Liver (tissue), 9 donors: ENCODE measurements around the gene OSGIN1. TPM values are rescaled to one million over a fixed set of nuclear protein-coding genes. Genes with fewer than 3 reads are reported as not detected.

Experiments used
- DNase-seq: peaks from one replicate; pipeline ENCODE4 v3.0.0-alpha.2; 2017; ENCODE audit warnings: low spot score
- H3K27ac ChIP-seq, 2 donors: one replicate each; pipeline ENCODE4 v1.7.0; 2013; ENCODE audit warnings: inconsistent platforms in 2 of 2, low read length in 2 of 2, control low read depth in 1 of 2, low read depth in 1 of 2, mild to moderate bottlenecking in 1 of 2
- H3K27me3 ChIP-seq, 4 donors: one replicate each; pipeline versions ENCODE4 v1.6.1 to v1.7.0; 2013; ENCODE audit warnings: low read length in 3 of 4, inconsistent platforms in 1 of 4, mild to moderate bottlenecking in 1 of 4, moderate library complexity in 1 of 4; ENCODE audit not compliant: control insufficient read depth in 4 of 4, insufficient read depth in 4 of 4
- H3K36me3 ChIP-seq, 4 donors: one replicate each; pipeline versions ENCODE4 v1.6.1 to v1.7.0; 2013; ENCODE audit warnings: low read length in 3 of 4, mild to moderate bottlenecking in 3 of 4, low read depth in 1 of 4, moderate library complexity in 1 of 4; ENCODE audit not compliant: control insufficient read depth in 4 of 4, insufficient read depth in 3 of 4
- H3K4me1 ChIP-seq, 4 donors: one replicate each; pipeline versions ENCODE4 v1.6.1 to v1.7.0; 2013; ENCODE audit warnings: low read length in 3 of 4, mild to moderate bottlenecking in 3 of 4, moderate library complexity in 1 of 4; ENCODE audit not compliant: control insufficient read depth in 4 of 4, insufficient read depth in 4 of 4
- H3K4me3 ChIP-seq, 3 donors: one replicate each; pipeline versions ENCODE4 v1.6.1 to v1.7.0; 2013; ENCODE audit warnings: low read length in 3 of 3, control low read depth in 1 of 3, low read depth in 1 of 3, mild to moderate bottlenecking in 1 of 3
- H3K9ac ChIP-seq, 2 donors: one replicate each; pipeline ENCODE4 v1.7.0; 2013; ENCODE audit warnings: low read length in 2 of 2, mild to moderate bottlenecking in 2 of 2, moderate library complexity in 2 of 2, control low read depth in 1 of 2, low read depth in 1 of 2
- H3K9me3 ChIP-seq, 4 donors: one replicate each; pipeline versions ENCODE4 v1.6.1 to v1.7.0; 2013; ENCODE audit warnings: low read length in 3 of 4; ENCODE audit not compliant: control insufficient read depth in 4 of 4
- FOXA2 ChIP-seq: IDR thresholded peaks from 2 replicates; pipeline ENCODE4 v1.6.1; 2016; ENCODE audit warnings: antibody characterized with exemption
- GABPA ChIP-seq, 2 donors: IDR thresholded peaks in 1 of 2; conservative IDR thresholded peaks in 1 of 2; 2 replicates each; pipeline ENCODE4 v1.6.1; 2016; ENCODE audit warnings: antibody characterized with exemption in 2 of 2, mild to moderate bottlenecking in 1 of 2, moderate library complexity in 1 of 2
- HNF4A ChIP-seq, 2 donors: conservative IDR thresholded peaks; 2 replicates each; pipeline ENCODE4 v1.6.1; 2016; ENCODE audit warnings: antibody characterized with exemption in 2 of 2, mild to moderate bottlenecking in 2 of 2
- HNF4G ChIP-seq: IDR thresholded peaks from 2 replicates; pipeline ENCODE4 v1.6.1; 2016; ENCODE audit warnings: antibody characterized with exemption
- MAX ChIP-seq: IDR thresholded peaks from 2 replicates; pipeline ENCODE4 v1.6.1; 2016; ENCODE audit warnings: antibody characterized with exemption
- NR2F2 ChIP-seq: IDR thresholded peaks from 2 replicates; pipeline ENCODE4 v1.6.1; 2016; ENCODE audit warnings: antibody characterized with exemption
- RAD21 ChIP-seq, 2 donors: IDR thresholded peaks; 2 replicates each; pipeline ENCODE4 v1.6.1; 2016; ENCODE audit warnings: antibody characterized with exemption in 2 of 2, mild to moderate bottlenecking in 2 of 2
- REST ChIP-seq: IDR thresholded peaks from 2 replicates; pipeline ENCODE4 v1.6.1; 2016; ENCODE audit warnings: antibody characterized with exemption, mild to moderate bottlenecking
- RXRA ChIP-seq, 2 donors: IDR thresholded peaks; 2 replicates each; pipeline ENCODE4 v1.6.1; 2017 to 2018; ENCODE audit warnings: antibody characterized with exemption in 2 of 2, mild to moderate bottlenecking in 1 of 2
- SP1 ChIP-seq: IDR thresholded peaks from 2 replicates; pipeline ENCODE4 v1.6.1; 2018; ENCODE audit warnings: antibody characterized with exemption, mild to moderate bottlenecking
- TAF1 ChIP-seq: conservative IDR thresholded peaks from 2 replicates; pipeline ENCODE4 v1.6.1; 2016; ENCODE audit warnings: antibody characterized with exemption, mild to moderate bottlenecking
- WGBS: extraction: QIAGEN DNeasy Blood & Tissue Kit; methylation state at CpG from one replicate; pipeline ENCODE4 v1.1.7; 2013; 5-methylcytosine and 5-hydroxymethylcytosine counted together
- polyA plus RNA-seq, 2 donors: library from polyadenylated mRNA; stranded (reverse) in 1 of 2; unstranded in 1 of 2; fragments of 200-250 nt in 1 of 2; fragments of >200 nt in 1 of 2; fragmentation: Nextera tagmentation in 1 of 2; extraction: Ambion mirVana in 1 of 2; gene quantifications; one replicate each; pipeline versions ENCODE4 v1.2.1 to v1.2.3, GENCODE V29; 2013 to 2015
- total RNA-seq, 2 donors: library from RNA; depleted of rRNA; stranded (reverse); fragments of >200 nt; gene quantifications; one replicate each; pipeline ENCODE4 v1.2.3, GENCODE V29; 2014
- TF ChIP-seq, protein P1 (sequence below): IDR thresholded peaks from 2 replicates; pipeline ENCODE4 v1.6.1; 2016; ENCODE audit warnings: antibody characterized with exemption
- TF ChIP-seq, protein P2 (sequence below): IDR thresholded peaks from 2 replicates; pipeline ENCODE4 v1.6.1; 2016; ENCODE audit warnings: antibody characterized with exemption
- donor health status: healthy.
- donor health status: healthy.
- donor health status: healthy.
- donor health status: healthy.
- donor health status: healthy.

The OSGIN1 gene
- total and polyA plus RNA-seq, 4 donors = 7.1 to 90.4 (median 60.4) TPM

DNA sequence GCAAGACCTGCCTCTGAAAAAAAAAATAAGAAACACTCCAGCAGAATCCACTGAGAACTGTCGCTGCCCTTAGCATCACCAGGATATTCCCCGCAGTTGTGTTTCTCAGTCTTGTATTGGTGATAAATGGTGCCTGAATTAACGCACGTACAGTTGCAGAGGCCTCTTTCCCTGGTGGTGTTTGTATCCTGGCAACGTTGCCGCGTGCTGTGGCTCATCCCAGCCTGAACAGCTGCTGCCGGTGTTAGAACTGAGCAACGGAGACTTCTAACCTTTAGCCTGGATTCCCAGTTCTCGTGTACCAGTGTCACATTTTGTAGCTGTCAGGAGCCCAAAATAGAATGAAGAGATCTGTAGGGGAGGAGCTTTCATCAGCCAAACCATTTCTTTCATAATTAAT lies 49.3 kb upstream of the OSGIN1 start:
- WGBS = 39% methylated on average over 10 of the region's 10 CpGs
- TF ChIP-seq SP1 (peak; percentile 43), HNF4A (conservative IDR thresholded peaks at IDR 0.05) (peak in 1 of 2 donors; percentile 23), RXRA (IDR thresholded peaks at IDR 0.05) (peak; percentile 79 to 83), NR2F2 (peak; percentile 32), RAD21 (IDR thresholded peaks at IDR 0.05) (no peak), TAF1 (no peak), MAX (peak; percentile 61)
- Histone ChIP-seq H3K36me3 (peaks cover 3 to 17% (median 11%) of the 10 kb centered on the region in 4 donors), H3K27me3 (no peaks in the 10 kb centered on the region), H3K9me3 (no peaks in the 10 kb centered on the region), H3K4me3 (no peak overlapping the region), H3K9ac (no peak overlapping the region), H3K27ac (peak overlapping the region; percentile 2 to 66), H3K4me1 (peaks cover 11 to 39% (median 29%) of the 10 kb centered on the region in 4 donors)
- no peak for DNase-seq

DNA sequence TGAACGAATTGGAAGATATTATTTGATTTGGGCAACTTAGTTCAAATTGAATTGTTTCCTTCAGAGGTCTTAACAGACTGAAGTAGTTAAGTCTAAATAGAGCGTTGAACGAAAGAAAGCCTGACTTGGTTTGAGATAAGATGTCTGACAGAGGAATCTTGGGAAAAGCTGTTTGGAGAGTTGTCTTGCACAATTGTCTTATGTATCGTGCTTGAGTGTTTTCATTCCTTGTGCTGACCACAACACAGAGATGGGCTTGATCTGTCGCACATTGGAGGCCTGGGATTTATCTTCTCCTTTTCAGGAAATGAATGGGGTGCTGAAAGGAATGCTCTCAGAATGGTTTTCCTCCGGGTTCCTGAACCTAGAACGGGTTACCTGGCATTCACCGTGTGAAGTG lies 46.4 kb upstream of the OSGIN1 start:
- Histone ChIP-seq H3K27ac (no peak overlapping the region), H3K27me3 (no peaks in the 10 kb centered on the region), H3K9me3 (no peaks in the 10 kb centered on the region), H3K36me3 (peaks cover 15 to 34% (median 27%) of the 10 kb centered on the region in 4 donors), H3K4me1 (peaks cover 5 to 17% (median 12%) of the 10 kb centered on the region in 4 donors), H3K9ac (no peak overlapping the region), H3K4me3 (no peak overlapping the region)
- 81% methylated on average over 8 of the region's 8 CpGs for WGBS
- TF ChIP-seq HNF4A (conservative IDR thresholded peaks at IDR 0.05) = no peak
- TF ChIP-seq HNF4G = no peak
- no peak for TF ChIP-seq GABPA (IDR thresholded peaks at IDR 0.05 in 1 of 2, conservative IDR thresholded peaks at IDR 0.05 in 1 of 2)
- no peak for TF ChIP-seq FOXA2
- TF ChIP-seq, protein P1, sequence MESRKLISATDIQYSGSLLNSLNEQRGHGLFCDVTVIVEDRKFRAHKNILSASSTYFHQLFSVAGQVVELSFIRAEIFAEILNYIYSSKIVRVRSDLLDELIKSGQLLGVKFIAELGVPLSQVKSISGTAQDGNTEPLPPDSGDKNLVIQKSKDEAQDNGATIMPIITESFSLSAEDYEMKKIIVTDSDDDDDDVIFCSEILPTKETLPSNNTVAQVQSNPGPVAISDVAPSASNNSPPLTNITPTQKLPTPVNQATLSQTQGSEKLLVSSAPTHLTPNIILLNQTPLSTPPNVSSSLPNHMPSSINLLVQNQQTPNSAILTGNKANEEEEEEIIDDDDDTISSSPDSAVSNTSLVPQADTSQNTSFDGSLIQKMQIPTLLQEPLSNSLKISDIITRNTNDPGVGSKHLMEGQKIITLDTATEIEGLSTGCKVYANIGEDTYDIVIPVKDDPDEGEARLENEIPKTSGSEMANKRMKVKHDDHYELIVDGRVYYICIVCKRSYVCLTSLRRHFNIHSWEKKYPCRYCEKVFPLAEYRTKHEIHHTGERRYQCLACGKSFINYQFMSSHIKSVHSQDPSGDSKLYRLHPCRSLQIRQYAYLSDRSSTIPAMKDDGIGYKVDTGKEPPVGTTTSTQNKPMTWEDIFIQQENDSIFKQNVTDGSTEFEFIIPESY = no peak
- no peak for DNase-seq

DNA sequence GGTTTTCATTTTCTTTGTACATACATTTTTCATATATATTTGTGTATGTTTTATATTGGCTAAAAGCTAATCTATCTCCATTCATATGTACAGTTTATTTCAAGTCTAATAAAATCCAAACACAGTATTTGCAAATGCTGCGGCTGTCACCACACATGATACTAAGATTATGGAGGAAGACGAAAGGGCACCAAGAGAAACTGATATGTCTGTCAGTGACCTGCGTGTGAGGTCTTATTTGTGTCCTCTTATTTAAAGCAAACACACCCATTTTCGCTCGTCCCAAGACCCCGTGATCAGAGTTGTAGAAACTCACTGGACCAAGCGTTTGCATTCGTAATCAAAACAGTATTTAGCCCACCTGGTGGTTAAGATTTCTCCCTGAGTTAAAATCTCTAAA lies 45.9 kb upstream of the OSGIN1 start:
- DNase-seq = no peak
- 87% methylated on average over 8 of the region's 8 CpGs for WGBS
- no peaks in the 10 kb centered on the region for H3K9me3 ChIP-seq
- H3K36me3 ChIP-seq = peaks cover 15 to 38% (median 31%) of the 10 kb centered on the region in 4 donors
- peaks cover 5 to 15% (median 11%) of the 10 kb centered on the region in 4 donors for H3K4me1 ChIP-seq
- H3K27ac ChIP-seq = no peak overlapping the region
- H3K4me3 ChIP-seq = no peak overlapping the region
- no peaks in the 10 kb centered on the region for H3K27me3 ChIP-seq
- TF ChIP-seq NR2F2 = no peak
- TF ChIP-seq REST = no peak
- TF ChIP-seq GABPA (IDR thresholded peaks at IDR 0.05 in 1 of 2, conservative IDR thresholded peaks at IDR 0.05 in 1 of 2) = no peak
- TF ChIP-seq TAF1 = no peak
- TF ChIP-seq, protein P2, sequence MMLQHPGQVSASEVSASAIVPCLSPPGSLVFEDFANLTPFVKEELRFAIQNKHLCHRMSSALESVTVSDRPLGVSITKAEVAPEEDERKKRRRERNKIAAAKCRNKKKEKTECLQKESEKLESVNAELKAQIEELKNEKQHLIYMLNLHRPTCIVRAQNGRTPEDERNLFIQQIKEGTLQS = no peak
- no peak overlapping the region for H3K9ac ChIP-seq
